Measurements from ENCODE around the gene PPP1R10.

DNA sequence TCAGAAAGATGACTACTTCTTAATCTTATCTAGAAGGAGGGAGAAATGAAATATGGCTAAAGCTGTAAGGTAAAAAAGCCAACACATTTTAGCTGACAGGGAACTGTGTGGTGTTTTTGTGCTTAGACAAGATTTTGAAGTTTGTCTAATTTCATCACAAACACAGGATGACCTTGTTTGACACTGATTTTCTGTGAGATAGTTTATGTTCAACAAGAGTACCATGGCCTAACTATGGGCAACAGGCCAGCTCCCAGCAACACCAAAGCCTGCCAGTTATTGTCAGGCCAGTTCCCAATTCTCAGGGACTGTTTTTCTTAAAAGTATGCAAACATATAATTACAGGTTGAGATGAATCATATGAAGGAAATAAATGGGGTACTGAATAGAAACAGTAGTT is 51.3 kb downstream of the PPP1R10 start:
- TF ChIP-seq, protein P1, sequence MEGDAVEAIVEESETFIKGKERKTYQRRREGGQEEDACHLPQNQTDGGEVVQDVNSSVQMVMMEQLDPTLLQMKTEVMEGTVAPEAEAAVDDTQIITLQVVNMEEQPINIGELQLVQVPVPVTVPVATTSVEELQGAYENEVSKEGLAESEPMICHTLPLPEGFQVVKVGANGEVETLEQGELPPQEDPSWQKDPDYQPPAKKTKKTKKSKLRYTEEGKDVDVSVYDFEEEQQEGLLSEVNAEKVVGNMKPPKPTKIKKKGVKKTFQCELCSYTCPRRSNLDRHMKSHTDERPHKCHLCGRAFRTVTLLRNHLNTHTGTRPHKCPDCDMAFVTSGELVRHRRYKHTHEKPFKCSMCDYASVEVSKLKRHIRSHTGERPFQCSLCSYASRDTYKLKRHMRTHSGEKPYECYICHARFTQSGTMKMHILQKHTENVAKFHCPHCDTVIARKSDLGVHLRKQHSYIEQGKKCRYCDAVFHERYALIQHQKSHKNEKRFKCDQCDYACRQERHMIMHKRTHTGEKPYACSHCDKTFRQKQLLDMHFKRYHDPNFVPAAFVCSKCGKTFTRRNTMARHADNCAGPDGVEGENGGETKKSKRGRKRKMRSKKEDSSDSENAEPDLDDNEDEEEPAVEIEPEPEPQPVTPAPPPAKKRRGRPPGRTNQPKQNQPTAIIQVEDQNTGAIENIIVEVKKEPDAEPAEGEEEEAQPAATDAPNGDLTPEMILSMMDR (conservative IDR thresholded peaks at IDR 0.05; ENCODE audit: low read depth, low read length) = no peak
- TF ChIP-seq EZH2 (IDR thresholded peaks at IDR 0.05; ENCODE audit: borderline replicate concordance, low read depth, low read length, poor library complexity, severe bottlenecking) = no peak

All from A673 (cell line).